Astrocyte of the hippocampus (primary cell): ENCODE data around the gene CSNK1A1.
"Not testable (repeated sequence)": the region's sequence is repeated elsewhere in the genome, so short reads cannot be mapped to it uniquely, and the experiment has no call there.

Experiments used
- DNase-seq: peaks from one replicate; pipeline ENCODE4 v3.0.0; 2011; ENCODE audit warnings: low read depth, low spot score

Gene CSNK1A1

GRCh38 chr5:149490599-149491485, 60.4 kb downstream of the CSNK1A1 start:
- no peak for DNase-seq

- DNase-seq: peak; percentile 58
These were observed 61.6 kb downstream of the CSNK1A1 start for GRCh38 chr5:149489605-149490037.

DNA sequence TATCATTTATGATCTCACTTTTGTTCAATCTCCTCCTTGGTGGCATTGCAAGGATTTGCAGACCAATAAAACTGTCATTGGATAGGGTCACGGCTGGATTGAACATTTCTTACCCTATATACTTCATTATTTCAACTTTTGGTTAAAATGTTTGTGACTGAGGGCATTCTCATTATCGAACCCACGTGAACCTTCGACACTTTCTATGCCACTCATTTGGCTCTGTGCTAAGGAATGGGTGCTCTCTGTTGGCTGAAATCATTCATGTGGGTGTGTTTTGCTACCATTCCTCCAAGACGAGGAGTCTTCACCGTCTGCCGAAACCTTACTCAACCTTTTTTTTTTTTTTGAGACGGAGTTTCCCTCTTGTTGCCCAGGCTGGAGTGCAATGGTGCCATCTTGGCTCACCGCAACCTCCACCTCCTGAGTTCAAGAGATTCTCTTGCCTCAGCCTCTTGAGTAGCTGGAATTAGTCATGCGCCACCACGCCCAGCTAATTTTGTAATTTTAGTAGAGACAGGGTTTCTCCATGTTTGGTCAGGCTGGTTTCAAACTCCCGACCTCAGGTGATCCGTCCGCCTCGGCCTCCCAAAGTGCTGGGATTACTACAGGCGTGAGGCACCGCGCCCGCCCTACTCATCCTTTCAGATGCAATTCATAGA, 62.5 kb downstream of the CSNK1A1 start:
- DNase-seq: no peak

DNA sequence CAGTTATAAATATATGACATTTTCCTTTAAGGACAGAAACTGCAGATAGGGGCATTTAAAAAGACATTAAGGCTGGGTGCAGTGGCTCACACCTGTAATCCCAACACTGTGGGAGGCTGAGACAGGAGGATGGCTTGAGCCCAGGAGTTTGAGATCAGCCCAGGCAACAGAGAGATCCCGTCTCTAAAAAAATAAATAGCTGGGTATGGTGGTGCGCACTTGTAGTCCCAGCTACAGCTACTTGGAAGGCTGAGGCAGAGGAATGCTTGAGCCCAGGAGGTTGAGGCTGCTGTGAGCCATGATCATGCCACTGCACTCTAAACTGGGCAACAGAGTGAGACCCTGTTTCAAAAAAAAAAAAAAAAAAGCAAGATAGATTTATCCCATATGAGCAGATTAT, 63.6 kb downstream of the CSNK1A1 start:
- no peak for DNase-seq

GRCh38 chr5:149486726-149487635, 64.3 kb downstream of the CSNK1A1 start:
- peak; percentile 77 for DNase-seq

DNA sequence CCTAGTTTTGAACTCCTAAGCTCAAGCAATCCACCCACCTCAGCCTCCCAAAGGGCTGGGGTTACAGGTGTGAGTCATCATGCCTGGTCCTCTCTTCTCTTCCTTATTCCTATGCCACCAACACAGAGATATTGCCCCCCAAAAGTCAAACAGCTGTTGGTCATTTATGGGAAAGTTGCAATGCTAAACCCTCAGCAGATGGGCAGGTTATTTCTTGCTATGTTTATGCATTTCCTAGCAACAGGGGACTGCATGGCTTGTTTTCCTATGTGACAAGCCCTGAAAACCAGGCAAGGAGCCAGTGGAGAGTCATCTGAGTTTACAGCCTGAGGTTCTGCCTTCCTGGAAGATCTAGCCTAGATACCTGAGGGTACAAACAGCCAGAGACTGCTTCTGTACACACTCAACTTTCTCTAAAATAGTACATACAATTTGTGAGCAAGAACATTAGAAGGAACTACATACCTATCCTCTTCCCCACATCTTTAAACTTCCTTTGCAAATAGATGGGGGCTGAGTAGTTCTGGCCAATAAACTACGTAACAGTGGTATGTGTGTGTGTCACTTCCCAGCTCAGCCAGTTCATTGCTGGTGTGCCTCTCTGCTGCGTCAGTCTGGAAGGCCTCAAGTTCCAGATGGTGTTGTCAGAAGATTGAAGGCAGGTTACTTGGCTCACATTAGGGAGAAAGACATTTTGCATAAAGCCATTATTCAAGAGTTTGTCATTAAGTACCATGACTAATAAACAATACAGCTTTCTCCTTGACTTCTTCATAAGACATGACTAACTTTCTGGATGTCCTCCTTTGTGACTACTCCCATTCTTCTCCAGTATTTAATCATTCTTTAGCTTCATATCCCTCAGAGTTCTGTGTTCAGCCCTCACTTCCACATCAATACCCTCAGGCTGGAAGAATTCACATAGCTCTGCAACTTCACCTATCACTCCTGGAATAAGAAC, 65.3 kb downstream of the CSNK1A1 start:
- DNase-seq: peak; percentile 95

DNA sequence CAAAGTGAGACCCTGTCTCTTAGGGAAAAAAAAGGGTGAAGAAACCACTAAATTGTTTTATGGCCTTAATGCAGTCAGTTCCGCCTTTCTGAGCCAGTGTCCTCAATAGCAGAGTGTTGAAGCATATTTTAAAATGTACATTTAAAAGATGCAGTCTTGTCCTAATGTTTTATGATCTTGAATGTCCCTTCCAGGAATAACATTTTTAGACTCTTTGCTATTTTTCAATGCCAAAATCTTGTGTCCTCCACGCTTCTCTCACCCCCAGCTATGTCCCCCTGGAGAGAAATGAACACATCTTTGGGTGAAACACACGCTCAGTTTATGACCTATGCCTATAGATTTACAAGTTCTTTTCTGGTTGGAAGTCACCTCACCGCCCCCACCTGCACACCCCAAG, 69.8 kb downstream of the CSNK1A1 start:
- no peak for DNase-seq

GRCh38 chr5:149478761-149479160, 72.5 kb downstream of the CSNK1A1 start:
- DNase-seq: no peak

DNA sequence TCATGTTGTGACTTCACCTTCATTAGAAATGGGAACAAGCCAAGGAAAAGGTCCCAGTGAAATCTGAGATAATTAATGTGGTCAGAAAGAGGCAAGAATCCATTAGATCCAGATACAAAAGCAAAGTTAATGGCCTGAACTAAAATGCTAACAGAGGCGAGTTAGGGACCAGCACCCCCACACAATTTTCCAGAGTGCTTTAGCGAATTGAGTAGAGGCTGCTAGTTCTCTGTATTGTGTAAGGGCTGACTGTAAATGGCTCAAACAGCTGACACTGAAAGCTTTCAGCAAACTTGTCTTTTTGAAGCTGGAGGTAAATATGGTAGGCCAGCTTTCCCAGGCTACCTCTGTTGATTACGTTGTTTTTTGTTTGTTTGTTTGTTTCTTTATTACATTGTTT, 75.5 kb downstream of the CSNK1A1 start:
- DNase-seq: peak; percentile 55

DNA sequence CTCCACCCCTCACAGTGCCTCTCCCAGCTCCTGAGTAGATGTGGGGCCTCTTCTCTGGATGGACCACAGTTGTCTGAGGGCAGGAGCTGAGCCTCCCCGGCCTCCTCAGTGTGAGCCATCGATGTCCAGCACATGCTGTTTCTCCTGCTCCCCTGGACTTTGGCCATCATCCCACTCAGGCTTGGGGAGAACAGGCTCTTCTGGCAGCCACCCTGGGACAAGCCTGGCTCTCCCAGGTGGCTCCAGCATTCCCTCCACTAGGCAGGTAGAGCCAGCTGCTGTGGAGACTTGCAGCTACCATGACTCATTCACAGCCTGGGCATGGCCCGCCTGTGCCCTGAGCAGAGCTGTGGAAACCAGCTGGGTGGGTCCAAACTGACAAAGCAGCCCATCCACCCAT, 77.0 kb downstream of the CSNK1A1 start:
- no peak for DNase-seq

DNA sequence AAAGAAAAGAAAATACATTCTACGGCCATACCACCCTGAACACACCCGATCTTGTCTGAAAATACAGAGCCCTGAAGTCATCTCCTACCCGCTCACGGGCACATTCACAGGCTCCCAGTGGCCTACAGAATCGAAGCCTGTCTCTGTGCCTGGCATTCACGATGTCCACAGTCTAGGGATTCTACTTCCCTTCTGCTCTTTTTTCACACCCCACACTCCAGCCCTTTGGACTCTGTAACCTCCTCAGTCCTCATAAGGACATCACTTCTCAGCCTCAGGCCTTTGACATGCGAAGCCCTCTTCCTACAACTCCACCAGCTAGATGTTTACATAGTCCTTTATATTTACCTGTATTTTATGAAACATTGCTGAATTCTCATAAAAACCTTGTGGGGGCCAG, 77.8 kb downstream of the CSNK1A1 start:
- no peak for DNase-seq

GRCh38 chr5:149472399-149472798, 78.8 kb downstream of the CSNK1A1 start:
- no peak for DNase-seq

DNA sequence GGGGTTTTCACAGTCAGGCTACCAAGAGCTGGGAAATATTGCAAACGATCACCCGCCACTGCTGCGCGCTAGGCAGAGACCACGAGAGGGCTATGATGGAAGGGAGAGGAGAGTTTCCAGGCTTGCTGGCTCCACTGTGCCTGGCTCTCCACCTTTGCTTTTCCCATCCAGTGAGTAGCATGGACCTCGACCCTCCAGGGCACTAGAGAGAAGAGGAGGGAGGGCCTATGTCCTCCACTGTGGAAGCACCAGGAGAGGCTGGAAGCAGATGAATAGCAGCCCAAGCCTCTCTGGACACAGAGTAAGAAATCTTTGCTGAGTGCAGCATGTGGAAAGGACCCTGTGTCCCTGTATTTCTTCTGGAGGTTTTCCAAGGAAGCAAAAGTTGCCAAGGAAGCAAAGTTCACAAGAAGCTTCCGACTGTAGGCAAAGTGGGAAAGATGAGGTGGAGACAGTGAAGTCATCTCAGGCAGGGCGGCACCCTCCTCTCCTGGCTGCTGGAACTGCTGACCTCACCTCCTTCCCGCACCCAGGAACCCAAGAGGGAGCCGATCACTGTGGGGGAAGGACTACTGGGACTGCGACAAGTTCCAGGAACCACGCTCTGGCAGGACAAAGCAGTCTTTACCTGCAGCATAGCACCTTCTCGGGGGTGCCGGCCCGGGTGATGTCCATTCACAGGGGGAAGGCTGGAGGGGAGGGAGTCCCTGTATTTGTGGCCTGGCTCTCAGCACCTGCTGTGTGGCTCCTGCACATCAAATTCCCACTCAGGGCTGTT, 79.6 kb downstream of the CSNK1A1 start:
- DNase-seq: peak; percentile 45

DNA sequence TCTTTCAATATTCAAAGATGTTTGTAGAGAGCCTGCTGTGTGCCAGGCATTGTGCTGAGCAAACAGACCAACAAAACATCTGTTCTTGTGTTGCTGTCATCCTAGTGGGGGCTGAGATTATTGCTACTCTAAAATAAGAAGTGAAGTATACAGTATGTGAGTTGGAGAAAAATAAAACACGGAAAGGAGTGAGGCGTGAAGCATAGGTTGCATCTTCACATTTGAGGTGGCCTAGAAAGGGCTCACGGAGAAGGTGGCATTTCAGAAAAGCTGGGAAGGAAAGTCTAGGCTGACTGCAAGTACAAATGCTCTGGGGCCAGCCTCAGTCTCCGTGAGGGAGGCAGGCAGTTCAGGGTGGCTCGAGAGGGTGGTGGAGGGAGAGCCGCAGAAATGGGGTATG, 80.3 kb downstream of the CSNK1A1 start:
- no peak for DNase-seq

- peak; percentile 55 for DNase-seq
These were observed 84.7 kb downstream of the CSNK1A1 start for GRCh38 chr5:149466457-149466972.

GRCh38 chr5:149464796-149465489, 86.3 kb downstream of the CSNK1A1 start:
- DNase-seq: peak; percentile 45

DNA sequence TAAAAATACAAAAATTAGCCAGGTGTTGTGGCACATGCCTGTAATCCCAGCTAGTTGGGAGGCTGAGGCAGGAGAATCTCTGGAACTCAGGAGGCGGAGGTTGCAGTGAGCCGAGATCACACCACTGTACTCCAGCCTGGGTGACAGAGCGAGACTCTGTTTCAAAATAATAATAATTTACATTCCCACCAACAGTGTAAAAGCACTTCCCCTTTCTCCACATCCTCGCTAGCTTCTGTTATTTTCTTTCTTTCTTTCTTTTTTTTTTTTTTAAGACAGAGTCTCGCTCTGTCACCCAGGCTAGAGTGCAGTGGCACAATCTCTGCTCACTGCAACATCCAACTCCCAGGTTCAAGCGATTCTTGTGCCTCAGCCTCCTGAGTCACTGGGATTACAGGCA, 89.3 kb downstream of the CSNK1A1 start:
- not testable (repeated sequence) for DNase-seq

- DNase-seq: no peak
These were observed 91.3 kb downstream of the CSNK1A1 start for GRCh38 chr5:149459891-149460290.

DNA sequence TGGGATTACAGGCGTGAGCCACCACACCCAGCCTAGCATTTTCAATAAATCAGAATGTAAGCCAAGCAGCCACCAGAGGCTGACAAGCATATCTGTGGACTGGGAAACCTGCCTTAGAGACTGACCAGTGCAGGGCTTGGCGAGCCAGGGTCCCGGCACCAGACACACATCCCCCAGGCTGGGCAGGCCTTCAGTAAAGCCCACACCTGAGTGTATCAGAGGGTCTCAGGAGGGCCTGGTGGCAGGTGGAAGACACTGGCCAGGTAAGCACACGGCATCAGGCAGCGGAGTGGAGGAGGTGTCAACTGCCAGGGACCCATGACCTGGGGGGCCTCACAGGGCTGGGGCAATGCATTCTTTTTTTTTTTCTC, 93.9 kb downstream of the CSNK1A1 start:
- DNase-seq: no peak
